Islet precursor cell (in vitro differentiated cells): ENCODE results near the gene ZC3H12C.
A peak's percentile ranks its signal among the peaks of the same experiment; 100 is the strongest.
"Not testable (repeated sequence)": the region's sequence is repeated elsewhere in the genome, so short reads cannot be mapped to it uniquely, and the experiment has no call there.

ENCODE experiments used
- DNase-seq: peaks from one replicate; pipeline ENCODE4 v3.0.0-alpha.2; 2018

ZC3H12C gene

DNA sequence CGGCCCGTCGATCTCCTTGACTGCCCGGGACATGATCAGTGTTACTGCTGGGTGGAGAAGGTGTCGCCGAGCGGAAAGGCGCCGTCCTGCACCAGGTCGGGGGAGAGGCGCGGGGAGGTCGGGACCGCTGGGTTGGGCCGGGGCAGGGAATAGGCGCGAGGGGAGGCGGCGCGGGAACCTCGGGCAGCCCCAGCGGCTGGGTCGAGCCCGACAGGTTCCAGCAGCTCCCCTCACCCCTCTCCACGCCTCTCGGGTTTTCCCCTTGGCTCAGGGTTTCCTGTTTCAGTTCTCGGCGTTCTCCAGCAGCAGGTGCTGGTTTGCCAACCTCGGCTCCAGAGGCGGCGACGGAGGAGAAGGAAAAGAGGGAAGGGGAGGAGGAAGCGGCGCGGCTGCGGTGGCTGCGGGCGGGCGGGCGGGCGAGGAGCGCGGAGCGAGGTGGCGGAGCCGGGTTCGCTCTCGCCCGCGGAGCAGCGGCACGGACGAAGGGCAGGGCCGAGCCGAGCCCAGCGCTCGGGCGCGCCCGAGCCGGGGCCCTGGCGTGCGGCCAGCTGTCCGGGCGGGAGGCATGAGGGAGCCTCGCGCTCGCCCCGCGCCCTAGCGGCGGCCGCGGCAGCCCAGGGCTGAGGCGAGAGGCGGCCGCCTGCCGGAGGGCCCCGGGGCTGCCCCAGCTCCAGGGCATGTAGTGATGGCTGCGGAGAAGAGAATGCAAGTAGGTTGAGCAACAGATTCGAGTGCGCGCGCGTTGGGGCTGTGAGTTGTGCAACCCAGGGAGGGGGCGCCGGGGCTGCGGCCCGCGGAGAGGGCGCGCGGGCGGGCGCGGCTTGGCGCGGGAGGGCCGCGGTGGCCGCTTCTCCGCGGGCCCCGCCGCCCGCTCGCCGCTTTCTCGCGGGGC lies at the start of gene ZC3H12C:
ZC3H12C (plus strand) TSS at position 878 of the 892 bp plus-strand sequence. CDS start 20 bp downstream, outside the sequence.
- peak; percentile 96 for DNase-seq

DNA sequence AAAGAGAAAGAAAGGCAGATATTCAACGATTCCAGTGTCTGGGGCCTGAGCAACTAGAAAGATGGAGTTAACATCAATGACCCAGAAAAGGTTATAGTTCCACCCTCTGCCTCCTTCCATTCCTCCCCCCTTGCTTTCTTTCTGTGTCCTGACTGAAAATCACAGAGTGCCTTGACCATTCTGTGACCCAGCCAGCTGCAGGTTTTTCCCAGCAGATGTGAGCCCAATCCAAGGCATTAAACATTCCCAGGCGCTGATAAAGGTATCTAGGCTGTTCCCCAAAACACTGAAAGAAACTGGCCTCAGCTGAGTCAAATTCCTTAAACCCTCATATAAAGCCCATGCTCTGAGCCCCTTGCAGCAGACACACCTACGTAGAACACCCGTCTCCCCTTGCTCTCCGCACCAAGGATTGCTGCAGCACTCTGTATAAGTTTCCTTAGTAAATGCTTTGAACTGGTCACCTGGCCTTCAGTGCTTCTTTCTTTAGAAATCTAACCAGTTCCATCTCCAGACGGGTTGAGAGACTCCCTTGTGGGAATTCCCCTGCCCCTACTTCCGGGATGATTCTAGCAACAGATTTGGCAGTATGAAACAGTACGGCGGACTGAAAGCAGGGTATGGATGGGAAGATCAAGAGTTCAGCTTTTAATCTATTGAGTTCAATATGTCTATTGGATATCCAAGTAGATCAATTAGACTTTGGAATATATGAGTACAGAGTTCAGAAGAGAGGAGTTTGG lies 48.8 kb upstream of the ZC3H12C start:
- no peak for DNase-seq

DNA sequence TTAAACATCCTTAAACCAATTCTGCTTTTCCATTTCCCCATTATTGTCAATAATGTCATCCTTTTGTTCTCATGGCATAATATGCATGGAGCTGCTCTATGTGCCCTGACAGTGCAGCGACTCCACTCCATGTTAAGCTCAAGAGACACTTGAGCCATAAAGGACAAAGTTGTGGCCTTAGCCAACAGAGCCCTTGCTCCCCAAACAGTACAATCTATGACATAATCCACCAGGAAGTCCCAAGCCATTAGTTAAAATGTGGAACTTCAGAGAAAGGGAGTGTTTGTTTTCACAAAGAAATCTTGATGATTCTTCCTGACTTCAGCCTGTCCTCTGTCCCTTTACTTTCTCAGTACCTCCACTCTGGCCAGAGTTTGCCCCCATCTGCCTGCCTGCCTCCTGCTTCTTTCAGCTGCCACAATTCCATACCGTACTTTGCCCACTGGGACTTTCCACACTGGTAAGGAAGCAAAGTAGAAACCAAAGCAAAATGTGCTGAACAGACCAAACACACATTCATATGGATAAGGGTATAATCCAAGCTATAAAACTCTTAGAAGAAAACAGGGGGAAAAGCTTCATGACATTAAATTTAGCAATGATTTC lies 46.3 kb upstream of the ZC3H12C start:
- DNase-seq: no peak

DNA sequence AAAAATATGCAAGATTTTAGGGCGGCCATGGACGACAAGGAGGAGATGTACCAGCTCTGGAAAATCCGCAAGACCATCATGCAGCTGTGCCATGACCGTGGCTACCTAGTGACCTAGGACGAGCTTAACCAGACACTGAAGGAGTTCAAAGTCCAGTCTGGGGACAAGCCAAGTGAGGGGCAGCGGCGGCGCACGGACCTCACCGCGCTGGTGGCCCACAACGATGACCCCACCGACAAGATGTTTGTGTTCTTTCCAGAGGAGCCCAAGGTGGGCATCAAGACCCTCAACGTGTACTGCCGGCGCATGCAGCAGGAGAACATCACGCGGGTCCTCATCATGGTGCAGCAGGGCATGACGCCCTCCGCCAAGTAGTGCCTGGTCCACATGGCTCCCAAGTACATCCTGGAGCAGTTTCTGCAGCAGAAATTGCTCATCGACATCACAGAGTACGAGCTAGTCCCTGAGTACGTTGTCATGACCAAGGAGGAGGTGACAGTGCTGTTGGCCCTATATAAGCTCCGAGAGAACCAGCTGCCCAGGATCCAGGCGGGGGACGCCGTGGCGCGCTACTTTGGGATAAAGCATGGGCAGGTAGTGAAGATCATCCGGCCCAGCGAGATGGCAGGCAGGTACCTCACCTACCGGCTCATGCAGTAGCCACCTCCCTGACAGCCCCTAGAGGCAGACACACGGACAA lies 43.5 kb upstream of the ZC3H12C start:
- no peak for DNase-seq

DNA sequence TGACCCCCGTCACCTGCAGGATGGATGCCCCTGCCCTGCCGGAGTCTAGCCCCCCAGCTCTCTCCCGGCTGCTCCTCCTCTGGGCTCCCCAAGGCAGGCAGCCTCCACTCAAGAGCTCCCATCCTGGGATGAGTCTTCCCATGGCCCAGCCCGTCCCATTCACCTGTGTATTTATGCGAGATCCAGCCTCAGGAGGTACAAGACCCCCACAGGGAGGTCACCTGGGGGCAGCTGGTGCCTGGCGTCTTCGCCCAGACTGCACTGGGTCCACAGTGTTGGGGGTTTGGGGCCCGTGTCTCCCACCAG lies 43.0 kb upstream of the ZC3H12C start:
- DNase-seq: no peak

DNA sequence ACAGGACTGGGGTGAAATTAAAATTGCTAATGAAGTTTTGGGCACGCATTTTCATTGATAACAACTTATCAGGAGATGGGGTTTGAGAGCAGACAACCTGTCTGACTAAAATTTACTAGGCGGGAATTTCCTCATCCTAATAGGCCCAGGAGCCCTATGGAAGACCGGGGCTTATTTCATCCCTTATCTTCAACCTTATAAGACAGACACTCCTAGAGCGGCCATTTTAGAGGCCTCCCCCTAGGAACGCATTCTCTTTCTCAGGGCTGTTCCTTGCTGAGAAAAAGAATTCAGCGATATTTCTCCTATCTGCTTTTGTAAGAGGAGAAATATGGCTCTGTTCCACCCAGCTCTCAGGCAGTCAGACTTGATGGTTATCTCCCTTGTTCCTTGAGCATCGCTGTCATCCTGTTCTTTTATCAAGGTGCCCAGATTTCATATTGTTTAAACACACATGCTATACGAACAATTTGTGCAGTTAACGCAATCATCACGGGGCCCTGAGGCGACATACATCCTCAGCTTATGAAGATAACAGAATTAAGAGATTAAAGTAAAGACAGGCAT lies 39.3 kb upstream of the ZC3H12C start:
- DNase-seq: no peak

GRCh38 chr11:110056956-110057355 lies 36.2 kb upstream of the ZC3H12C start:
- DNase-seq: no peak

DNA sequence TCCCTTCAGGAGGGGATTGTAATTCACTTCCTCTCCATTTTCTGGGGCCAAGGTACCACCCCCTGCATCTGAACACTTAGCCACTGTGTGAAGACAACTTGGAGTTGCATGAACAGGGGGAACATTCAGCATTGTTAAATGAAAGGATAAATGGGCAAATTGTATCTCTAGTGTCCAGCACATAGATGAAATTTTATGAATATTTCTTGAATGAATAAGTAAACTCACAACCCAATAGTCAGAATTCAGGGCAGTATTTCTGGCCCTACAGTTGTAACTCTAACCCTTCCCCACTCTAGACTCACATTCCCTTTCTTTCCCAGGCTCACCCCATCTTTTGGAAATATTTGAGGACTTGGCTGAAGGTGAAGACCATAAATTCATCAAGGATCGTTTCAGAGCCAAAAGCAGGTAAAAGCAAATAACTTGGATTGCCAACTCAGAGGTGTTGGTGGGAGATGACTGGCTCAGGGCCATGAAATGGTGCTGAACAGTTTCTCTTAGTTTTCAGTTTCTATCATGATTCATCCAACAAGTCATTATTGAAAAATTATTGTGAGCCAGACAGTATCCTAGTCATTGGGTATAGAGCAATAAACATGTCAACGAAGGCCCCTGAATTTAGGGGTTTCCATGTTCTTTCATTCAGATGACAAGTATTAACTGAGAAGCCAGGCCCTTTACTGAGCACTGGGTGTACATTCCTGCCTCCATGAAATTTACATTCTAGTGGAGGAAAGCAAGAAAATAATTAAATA lies 33.3 kb upstream of the ZC3H12C start:
- no peak for DNase-seq

GRCh38 chr11:110061296-110061695 lies 31.9 kb upstream of the ZC3H12C start:
- DNase-seq: no peak

DNA sequence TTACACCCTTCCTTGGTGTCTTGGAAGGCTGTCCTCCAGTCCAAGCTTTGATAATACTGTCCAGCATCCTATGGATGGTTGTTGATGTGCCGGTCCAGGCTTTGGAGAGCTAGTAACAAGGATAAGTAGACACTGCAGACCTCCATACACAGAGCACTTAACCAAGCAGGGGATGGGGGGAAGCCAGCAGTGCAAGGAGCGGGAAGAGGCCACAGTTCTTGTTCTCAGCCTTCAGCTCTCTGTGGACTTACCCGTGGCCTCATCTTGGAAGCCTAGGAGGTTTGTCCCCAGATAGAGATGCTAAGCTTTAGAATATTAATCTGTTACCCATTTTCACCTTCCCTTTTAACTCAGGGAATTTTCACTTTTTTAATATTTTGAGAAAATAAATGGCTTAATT lies 30.9 kb upstream of the ZC3H12C start:
- DNase-seq: no peak

DNA sequence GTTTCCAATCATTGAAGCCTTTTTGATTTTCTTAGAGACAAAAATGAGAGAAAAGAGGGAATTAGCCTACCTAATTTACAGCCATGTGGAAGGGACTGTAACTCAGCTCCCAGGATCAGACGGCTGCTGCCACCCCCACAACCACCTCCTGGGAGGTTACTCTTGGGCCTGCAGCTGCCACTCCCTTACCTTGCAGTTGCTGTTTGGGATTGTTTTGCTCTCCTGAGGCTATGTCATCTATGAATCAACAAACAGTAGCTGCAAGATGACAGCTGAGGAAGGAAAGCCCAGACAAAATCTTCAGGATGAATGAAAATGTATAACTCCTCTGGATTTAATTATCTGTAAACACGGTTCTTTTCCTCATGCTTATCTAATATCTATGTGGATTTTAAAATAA lies 28.0 kb upstream of the ZC3H12C start:
- DNase-seq: no peak

DNA sequence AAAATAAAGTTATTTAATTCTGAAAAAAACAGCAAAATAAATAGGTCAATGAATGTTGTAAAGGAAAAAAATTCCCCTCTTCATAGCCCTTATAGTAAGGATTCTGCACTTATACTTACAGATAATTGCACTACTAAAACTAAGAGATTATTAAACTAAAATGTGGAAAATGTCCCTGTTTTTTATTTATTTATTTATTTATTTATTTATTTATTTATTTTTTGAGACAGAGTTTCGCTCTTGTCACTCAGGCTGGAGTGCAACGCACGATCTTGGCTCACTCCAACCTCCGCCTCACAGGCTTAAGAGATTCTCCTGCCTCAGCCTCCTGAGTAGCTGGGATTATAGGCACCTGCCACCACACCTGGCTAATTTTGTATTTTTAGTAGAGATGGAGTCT lies 25.2 kb upstream of the ZC3H12C start:
- DNase-seq: not testable (repeated sequence)

- peak; percentile 60 for DNase-seq
These were observed 23.9 kb upstream of the ZC3H12C start for GRCh38 chr11:110069158-110069737.

GRCh38 chr11:110070176-110070575 lies 23.0 kb upstream of the ZC3H12C start:
- DNase-seq: no peak

GRCh38 chr11:110071197-110071596 lies 22.0 kb upstream of the ZC3H12C start:
- no peak for DNase-seq

DNA sequence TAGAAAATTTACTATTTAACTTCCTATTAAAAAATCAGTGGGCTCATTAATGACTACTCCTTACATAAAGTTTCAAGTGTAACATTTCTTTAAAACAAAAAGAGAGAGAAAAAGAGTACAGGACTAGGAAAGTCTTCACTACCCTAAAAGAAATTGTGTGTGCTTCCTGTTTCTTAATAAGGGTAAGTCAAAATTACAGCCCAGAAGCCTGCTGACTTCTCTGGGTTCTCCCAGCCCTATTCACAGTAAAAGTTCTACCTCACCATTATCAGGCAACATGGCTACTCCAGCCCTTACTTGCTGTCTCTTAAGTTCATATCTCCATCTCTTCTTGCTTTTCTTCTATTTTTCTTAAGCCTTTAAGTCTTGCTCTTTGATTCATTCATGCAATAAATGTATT lies 20.3 kb upstream of the ZC3H12C start:
- no peak for DNase-seq

- no peak for DNase-seq
These were observed 18.7 kb upstream of the ZC3H12C start for GRCh38 chr11:110074499-110074898.

DNA sequence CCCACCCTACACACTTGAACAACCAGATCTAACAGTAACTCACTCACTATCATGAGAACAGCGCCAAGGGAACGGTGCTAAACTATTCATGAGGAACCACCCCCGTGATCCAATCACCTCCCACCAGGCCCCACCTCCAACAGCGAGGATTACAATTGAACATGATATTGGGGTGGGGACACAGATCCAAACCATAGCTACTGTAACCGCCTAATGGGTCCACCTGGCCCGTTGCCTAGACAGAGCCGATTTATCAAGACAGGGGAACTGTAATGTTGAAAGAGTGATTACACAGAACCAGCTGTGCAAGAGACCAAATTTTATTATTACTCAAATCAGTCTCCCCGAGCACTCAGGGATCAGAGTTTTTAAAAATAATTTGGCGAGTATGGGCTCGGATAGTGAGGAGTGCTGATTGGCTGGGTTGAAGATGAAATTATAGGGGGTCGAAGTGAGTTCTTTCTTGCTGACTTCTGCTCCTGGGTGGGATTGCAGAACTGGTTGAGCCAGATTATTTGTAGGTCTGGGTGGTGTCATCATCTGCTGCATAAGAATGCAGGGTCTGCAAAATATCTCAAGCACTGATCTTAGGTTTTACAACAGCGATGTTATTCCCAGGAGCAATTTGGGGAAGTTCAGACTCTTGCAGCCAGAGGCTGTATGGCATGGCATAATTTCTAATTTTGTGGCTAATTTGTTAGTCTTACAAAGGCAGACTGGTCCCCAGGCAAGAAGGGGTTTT lies 17.9 kb upstream of the ZC3H12C start:
- DNase-seq: peak; percentile 87

- no peak for DNase-seq
These were observed 17.4 kb upstream of the ZC3H12C start for GRCh38 chr11:110075847-110076208.

DNA sequence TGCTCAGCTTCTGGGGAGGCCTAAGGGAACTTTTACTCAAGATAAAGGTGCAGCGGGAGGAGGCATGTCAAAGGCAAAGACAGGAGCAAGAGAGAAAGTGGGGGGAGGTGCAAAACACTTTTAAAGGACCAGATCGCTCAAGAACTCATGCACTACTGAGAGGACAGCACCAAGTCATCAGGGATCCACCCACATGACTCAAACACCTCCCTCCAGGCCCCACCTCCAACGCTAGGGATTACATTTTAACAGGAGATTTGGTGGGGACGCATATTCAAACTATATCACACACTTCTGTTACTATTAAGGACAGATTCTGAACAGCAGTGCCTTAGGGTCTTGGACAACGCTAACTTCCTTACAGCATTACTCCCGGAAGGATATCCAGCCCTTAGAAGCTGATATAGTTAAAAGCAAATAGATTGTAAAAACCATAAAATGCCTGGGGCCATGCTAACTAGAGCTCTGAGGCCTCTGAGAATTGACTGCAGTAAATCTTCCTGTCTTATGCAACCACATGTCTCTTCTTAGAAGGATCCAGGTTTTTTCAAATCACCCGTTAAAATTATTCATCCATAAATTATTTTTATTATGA lies 16.7 kb upstream of the ZC3H12C start:
- DNase-seq: peak; percentile 95

DNA sequence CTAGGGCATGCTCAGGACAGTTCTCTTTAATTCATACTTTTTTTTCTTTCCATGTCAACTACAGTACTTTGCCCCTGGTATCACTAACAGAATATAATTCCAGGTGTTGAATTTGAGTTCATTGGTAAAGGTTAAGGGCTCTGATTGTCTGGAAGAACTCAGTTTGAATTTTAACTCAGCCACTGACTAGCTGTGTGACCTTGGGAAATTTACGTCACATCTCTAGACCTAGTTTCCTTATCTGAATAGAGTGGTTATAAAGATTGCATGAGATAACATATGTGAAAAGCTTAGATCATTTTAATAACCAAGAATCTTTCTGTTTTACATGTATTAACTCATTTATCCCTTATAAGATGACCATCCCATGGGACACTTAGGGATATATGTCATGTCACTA lies 15.8 kb upstream of the ZC3H12C start:
- DNase-seq: no peak
